SU-DHL-6 (cell line): ENCODE measurements around the gene ADRA2A.

Experiments used
- H2AFZ ChIP-seq: fragments of 200-600 bp; sonication (generic); 2 replicates; pipeline ENCODE4 v1.6.1; 2014; ENCODE audit warnings: low read depth, mild to moderate bottlenecking, moderate library complexity, mixed read lengths, antibody characterized with exemption, low read length; ENCODE audit not compliant: severe bottlenecking
- H3F3A ChIP-seq: fragments of 200-600 bp; shearing (Covaris generic); 2 replicates; pipeline ENCODE4 v1.6.0; 2016; ENCODE audit warnings: antibody characterized with exemption, mild to moderate bottlenecking; ENCODE audit not compliant: insufficient read depth
- H3K27ac ChIP-seq: fragments of 200-600 bp; sonication (generic); 2 replicates; pipeline ENCODE4 v1.5.1; 2016; ENCODE audit warnings: low read depth, mild to moderate bottlenecking, low read length, moderate library complexity, mixed read lengths
- H3K27me3 ChIP-seq: fragments of 200-600 bp; sonication (generic), shearing (Covaris generic); 2 replicates; pipeline ENCODE4 v1.6.0; 2014; ENCODE audit warnings: mild to moderate bottlenecking, low read length
- H3K36me3 ChIP-seq: fragments of 200-600 bp; sonication (generic); 2 replicates; pipeline ENCODE4 v1.6.1; 2014; ENCODE audit warnings: mild to moderate bottlenecking, low read length, mixed read lengths
- H3K4me2 ChIP-seq: fragments of 300-600, 200-600 bp; shearing (Covaris generic), sonication (generic); 2 replicates; pipeline ENCODE4 v1.6.0; 2014; ENCODE audit warnings: low read length, low read depth, mild to moderate bottlenecking; ENCODE audit not compliant: poor library complexity, severe bottlenecking
- H3K4me3 ChIP-seq: fragments of 200-600 bp; sonication (generic); 2 replicates; pipeline ENCODE4 v1.5.1; 2014; ENCODE audit warnings: antibody characterized with exemption, low read length, mild to moderate bottlenecking, mixed read lengths; ENCODE audit not compliant: insufficient read depth, poor library complexity, severe bottlenecking
- H3K79me2 ChIP-seq: fragments of 200-600 bp; sonication (generic); 2 replicates; pipeline ENCODE4 v1.6.1; 2014; ENCODE audit warnings: mild to moderate bottlenecking, low read length, moderate library complexity; ENCODE audit not compliant: insufficient read depth
- H3K9ac ChIP-seq: fragments of 200-600 bp; sonication (generic); 2 replicates; pipeline ENCODE4 v1.7.0; 2014; ENCODE audit warnings: mild to moderate bottlenecking, low read length
- H3K9me2 ChIP-seq: fragments of 200-600 bp; sonication (generic); replicated peaks from 2 replicates; pipeline ENCODE4 v1.6.1; 2014; ENCODE audit warnings: low read length; ENCODE audit not compliant: insufficient read depth
- H3K9me3 ChIP-seq: fragments of 200-600 bp; sonication (generic); 2 replicates; pipeline ENCODE4 v1.6.1; 2014; ENCODE audit warnings: low read length, mixed read lengths; ENCODE audit not compliant: insufficient read depth
- H4K20me1 ChIP-seq: fragments of 200-600 bp; sonication (generic); 2 replicates; pipeline ENCODE4 v1.6.1; 2014; ENCODE audit warnings: low read depth, mild to moderate bottlenecking, antibody characterized with exemption, low read length, moderate library complexity, mixed read lengths
- EZH2phosphoT487 ChIP-seq: fragments of 200-600 bp; sonication (generic), shearing (Covaris generic); conservative IDR thresholded peaks from 2 replicates; pipeline ENCODE4 v1.6.1; 2018; ENCODE audit warnings: mild to moderate bottlenecking, antibody characterized with exemption, low read length, moderate library complexity, mixed read lengths
- TF ChIP-seq, protein P1 (sequence below): fragments of 200-600 bp; sonication (generic); IDR thresholded peaks from one replicate; pipeline ENCODE4 v1.5.1; 2017; ENCODE audit warnings: antibody characterized with exemption, mild to moderate bottlenecking, low read length, moderate library complexity; ENCODE audit not compliant: insufficient read depth, poor library complexity, severe bottlenecking

The ADRA2A gene

DNA sequence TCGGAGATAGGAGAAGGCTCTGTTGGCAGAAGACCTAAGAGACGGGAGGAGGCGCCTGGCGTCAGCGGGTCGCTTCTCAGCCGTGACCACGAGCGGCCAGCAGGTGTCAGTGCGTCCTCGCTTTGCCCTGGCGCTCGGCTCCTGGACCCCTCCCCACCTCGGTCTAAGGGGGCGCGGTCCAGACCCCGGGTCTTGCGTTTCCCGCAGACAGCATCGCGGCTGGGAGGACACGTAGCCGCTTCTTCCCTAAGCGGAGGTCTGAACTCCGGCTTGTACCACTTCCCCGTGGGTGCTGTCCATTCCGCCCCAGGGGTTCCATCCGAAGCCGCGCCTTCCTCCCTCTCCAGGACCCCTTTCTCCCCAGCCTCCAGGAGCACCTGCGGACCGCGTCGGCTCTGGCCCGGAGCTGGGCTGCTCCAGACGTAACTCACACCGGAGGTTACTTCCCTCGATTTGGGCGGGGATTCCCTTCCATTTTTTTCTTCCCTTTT, 593 bp upstream of the ADRA2A start:
- no peaks in the 10 kb centered on the region for H3K36me3 ChIP-seq
- H3K79me2 ChIP-seq = no peaks in the 10 kb centered on the region
- TF ChIP-seq, protein P1, sequence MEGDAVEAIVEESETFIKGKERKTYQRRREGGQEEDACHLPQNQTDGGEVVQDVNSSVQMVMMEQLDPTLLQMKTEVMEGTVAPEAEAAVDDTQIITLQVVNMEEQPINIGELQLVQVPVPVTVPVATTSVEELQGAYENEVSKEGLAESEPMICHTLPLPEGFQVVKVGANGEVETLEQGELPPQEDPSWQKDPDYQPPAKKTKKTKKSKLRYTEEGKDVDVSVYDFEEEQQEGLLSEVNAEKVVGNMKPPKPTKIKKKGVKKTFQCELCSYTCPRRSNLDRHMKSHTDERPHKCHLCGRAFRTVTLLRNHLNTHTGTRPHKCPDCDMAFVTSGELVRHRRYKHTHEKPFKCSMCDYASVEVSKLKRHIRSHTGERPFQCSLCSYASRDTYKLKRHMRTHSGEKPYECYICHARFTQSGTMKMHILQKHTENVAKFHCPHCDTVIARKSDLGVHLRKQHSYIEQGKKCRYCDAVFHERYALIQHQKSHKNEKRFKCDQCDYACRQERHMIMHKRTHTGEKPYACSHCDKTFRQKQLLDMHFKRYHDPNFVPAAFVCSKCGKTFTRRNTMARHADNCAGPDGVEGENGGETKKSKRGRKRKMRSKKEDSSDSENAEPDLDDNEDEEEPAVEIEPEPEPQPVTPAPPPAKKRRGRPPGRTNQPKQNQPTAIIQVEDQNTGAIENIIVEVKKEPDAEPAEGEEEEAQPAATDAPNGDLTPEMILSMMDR = no peak
- TF ChIP-seq EZH2phosphoT487 = no peak
- no peak overlapping the region for H3K4me2 ChIP-seq
- H3K27ac ChIP-seq = no peak overlapping the region
- H4K20me1 ChIP-seq = no peaks in the 10 kb centered on the region
- H2AFZ ChIP-seq = no peak overlapping the region
- H3K4me3 ChIP-seq = no peak overlapping the region
- no peaks in the 10 kb centered on the region for H3K9me2 ChIP-seq
- no peaks in the 10 kb centered on the region for H3F3A ChIP-seq
- H3K9me3 ChIP-seq = no peaks in the 10 kb centered on the region
- H3K9ac ChIP-seq = no peak overlapping the region
- no peaks in the 10 kb centered on the region for H3K27me3 ChIP-seq

DNA sequence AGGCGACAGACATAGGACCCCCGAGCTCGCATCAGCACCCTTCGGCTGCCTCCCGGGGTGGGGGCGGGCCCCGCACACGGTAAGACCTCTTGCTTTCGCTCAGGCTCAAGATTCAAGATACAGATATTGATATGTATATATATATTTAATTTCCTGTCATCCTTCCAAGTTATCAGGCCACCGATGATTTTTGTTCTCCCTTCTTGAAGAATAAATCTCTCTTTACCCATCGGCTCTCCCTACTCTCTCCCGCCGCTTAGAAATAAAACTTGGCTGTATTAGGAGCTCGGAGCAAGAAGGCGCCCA, 603 bp downstream of the ADRA2A start:
- no peaks in the 10 kb centered on the region for H3K27me3 ChIP-seq
- no peak overlapping the region for H3K9ac ChIP-seq
- no peaks in the 10 kb centered on the region for H3F3A ChIP-seq
- no peaks in the 10 kb centered on the region for H4K20me1 ChIP-seq
- no peaks in the 10 kb centered on the region for H3K9me2 ChIP-seq
- H3K27ac ChIP-seq = no peak overlapping the region
- TF ChIP-seq EZH2phosphoT487 = no peak
- TF ChIP-seq, protein P1 = no peak
- no peaks in the 10 kb centered on the region for H3K36me3 ChIP-seq
- H3K4me2 ChIP-seq = no peak overlapping the region
- no peaks in the 10 kb centered on the region for H3K9me3 ChIP-seq
- no peak overlapping the region for H2AFZ ChIP-seq
- H3K4me3 ChIP-seq = no peak overlapping the region
- no peaks in the 10 kb centered on the region for H3K79me2 ChIP-seq

DNA sequence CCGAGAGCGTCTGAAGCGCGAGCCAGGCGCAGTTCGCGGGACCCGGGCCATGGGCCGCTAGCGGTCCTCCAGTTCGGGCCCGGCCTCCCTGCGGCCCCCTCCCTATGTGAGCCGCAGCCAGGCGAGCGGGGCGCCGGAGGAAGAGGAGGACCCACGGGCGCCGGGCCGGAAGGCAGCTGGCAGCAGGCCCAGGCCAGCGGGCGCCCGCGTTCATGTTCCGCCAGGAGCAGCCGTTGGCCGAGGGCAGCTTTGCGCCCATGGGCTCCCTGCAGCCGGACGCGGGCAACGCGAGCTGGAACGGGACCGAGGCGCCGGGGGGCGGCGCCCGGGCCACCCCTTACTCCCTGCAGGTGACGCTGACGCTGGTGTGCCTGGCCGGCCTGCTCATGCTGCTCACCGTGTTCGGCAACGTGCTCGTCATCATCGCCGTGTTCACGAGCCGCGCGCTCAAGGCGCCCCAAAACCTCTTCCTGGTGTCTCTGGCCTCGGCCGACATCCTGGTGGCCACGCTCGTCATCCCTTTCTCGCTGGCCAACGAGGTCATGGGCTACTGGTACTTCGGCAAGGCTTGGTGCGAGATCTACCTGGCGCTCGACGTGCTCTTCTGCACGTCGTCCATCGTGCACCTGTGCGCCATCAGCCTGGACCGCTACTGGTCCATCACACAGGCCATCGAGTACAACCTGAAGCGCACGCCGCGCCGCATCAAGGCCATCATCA, 1.1 kb downstream of the ADRA2A start:
- no peak overlapping the region for H3K9ac ChIP-seq
- H3K4me3 ChIP-seq = no peak overlapping the region
- TF ChIP-seq, protein P1 = no peak
- TF ChIP-seq EZH2phosphoT487 = no peak
- H3F3A ChIP-seq = no peaks in the 10 kb centered on the region
- H3K79me2 ChIP-seq = no peaks in the 10 kb centered on the region
- no peaks in the 10 kb centered on the region for H3K9me3 ChIP-seq
- no peak overlapping the region for H3K4me2 ChIP-seq
- no peak overlapping the region for H2AFZ ChIP-seq
- H3K27ac ChIP-seq = no peak overlapping the region
- H3K36me3 ChIP-seq = no peaks in the 10 kb centered on the region
- no peaks in the 10 kb centered on the region for H4K20me1 ChIP-seq
- no peaks in the 10 kb centered on the region for H3K9me2 ChIP-seq
- H3K27me3 ChIP-seq = no peaks in the 10 kb centered on the region
